OCI-LY1 (cell line): ENCODE measurements around the gene EMILIN1.

ENCODE experiments used
- H2AFZ ChIP-seq: fragments of 200-600 bp; sonication (generic), shearing (Covaris generic); 2 replicates; pipeline ENCODE4 v1.6.0; 2014; ENCODE audit warnings: antibody characterized with exemption, mild to moderate bottlenecking, low read length
- H3F3A ChIP-seq: fragments of 200-600 bp; sonication (generic), shearing (Covaris generic); 2 replicates; pipeline ENCODE4 v1.6.0; 2014; ENCODE audit warnings: mild to moderate bottlenecking, antibody characterized with exemption, low read length, moderate library complexity; ENCODE audit not compliant: insufficient read depth
- H3K27ac ChIP-seq: fragments of 200-600 bp; sonication (generic); 2 replicates; pipeline ENCODE4 v1.5.1; 2014; ENCODE audit warnings: low read length, mixed run types, mild to moderate bottlenecking, low read depth; ENCODE audit not compliant: poor library complexity, severe bottlenecking
- H3K27me3 ChIP-seq: fragments of 200-600 bp; sonication (generic); 2 replicates; pipeline ENCODE4 v1.6.0; 2014; ENCODE audit warnings: antibody characterized with exemption, mild to moderate bottlenecking, low read length, moderate library complexity; ENCODE audit not compliant: insufficient read depth
- H3K36me3 ChIP-seq: fragments of 200-600 bp; sonication (generic); 2 replicates; pipeline ENCODE4 v1.6.1; 2014; ENCODE audit warnings: mild to moderate bottlenecking, antibody characterized with exemption, low read length, moderate library complexity, mixed read lengths; ENCODE audit not compliant: insufficient read depth
- H3K4me1 ChIP-seq: fragments of 200-600 bp; sonication (generic); 2 replicates; pipeline ENCODE4 v1.5.1; 2014; ENCODE audit warnings: mild to moderate bottlenecking, low read length, moderate library complexity; ENCODE audit not compliant: insufficient read depth, severe bottlenecking
- H3K4me2 ChIP-seq: fragments of 200-600 bp; sonication (generic), shearing (Covaris generic); 2 replicates; pipeline ENCODE4 v1.6.1; 2014; ENCODE audit warnings: low read length
- H3K4me3 ChIP-seq: fragments of 200-600 bp; sonication (generic); 2 replicates; pipeline ENCODE4 v1.5.1; 2014; ENCODE audit warnings: low read length, low read depth, mild to moderate bottlenecking, mixed read lengths; ENCODE audit not compliant: poor library complexity, severe bottlenecking
- H3K79me2 ChIP-seq: fragments of 200-600 bp; shearing (Covaris generic); 2 replicates; pipeline ENCODE4 v1.6.1; 2016; ENCODE audit warnings: mixed run types, low read length, mixed read lengths; ENCODE audit not compliant: insufficient read depth
- H3K9ac ChIP-seq: fragments of 200-600 bp; sonication (generic), shearing (Covaris generic); 2 replicates; pipeline ENCODE4 v1.6.1; 2014; ENCODE audit warnings: mild to moderate bottlenecking, low read length, mixed read lengths
- H3K9me2 ChIP-seq: fragments of 200-600 bp; sonication (generic), shearing (Covaris generic); 2 replicates; pipeline ENCODE4 v1.6.1; 2014; ENCODE audit warnings: low read depth, mild to moderate bottlenecking, low read length, mixed read lengths
- H3K9me3 ChIP-seq: fragments of 200-600 bp; shearing (Covaris generic); 2 replicates; pipeline ENCODE4 v1.6.1; 2014; ENCODE audit warnings: low read length, mixed read lengths
- H4K20me1 ChIP-seq: fragments of 200-600 bp; sonication (generic), shearing (Covaris generic); 2 replicates; pipeline ENCODE4 v1.6.0; 2016; ENCODE audit warnings: mild to moderate bottlenecking, low read length; ENCODE audit not compliant: insufficient read depth
- CTCF ChIP-seq: fragments of 200-600 bp; sonication (generic), shearing (Covaris generic); IDR thresholded peaks from 2 replicates; pipeline ENCODE4 v1.5.1; 2017; ENCODE audit warnings: mild to moderate bottlenecking, antibody characterized with exemption, low read length, moderate library complexity, mixed read lengths
- EZH2 ChIP-seq: fragments of 200-600 bp; sonication (generic), shearing (Covaris generic); IDR thresholded peaks from 2 replicates; pipeline ENCODE4 v1.8.0; 2017; ENCODE audit warnings: borderline replicate concordance, mixed run types, mild to moderate bottlenecking, antibody characterized with exemption, low read length, moderate library complexity, mixed read lengths

Gene EMILIN1

GRCh38 chr2:27081984-27082772 is 3.8 kb downstream of the EMILIN1 start:
- Histone ChIP-seq H4K20me1 (no peaks in the 10 kb centered on the region), H3K4me3 (no peak overlapping the region)

GRCh38 chr2:27082773-27083409 is 4.5 kb downstream of the EMILIN1 start:
- H2AFZ ChIP-seq: no peak overlapping the region
- peaks cover 26% of the 10 kb centered on the region for H3K4me1 ChIP-seq
- no peak overlapping the region for H3K4me3 ChIP-seq
- H3K36me3 ChIP-seq: no peaks in the 10 kb centered on the region
- peaks cover 11% of the 10 kb centered on the region; the same call in 1 of the 2 replicates for H3K27me3 ChIP-seq
- no peaks in the 10 kb centered on the region for H3K79me2 ChIP-seq
- no peak overlapping the region for H3K9ac ChIP-seq
- H3F3A ChIP-seq: no peaks in the 10 kb centered on the region
- no peak overlapping the region for H3K4me2 ChIP-seq
- no peaks in the 10 kb centered on the region for H3K9me3 ChIP-seq
- no peaks in the 10 kb centered on the region for H4K20me1 ChIP-seq
- TF ChIP-seq EZH2: no peak
- no peak overlapping the region for H3K27ac ChIP-seq
- no peaks in the 10 kb centered on the region for H3K9me2 ChIP-seq

More at GRCh38 chr2:27081984-27082772, 3.8 kb downstream of the EMILIN1 start:
- no peaks in the 10 kb centered on the region for H3F3A ChIP-seq
- H3K27ac ChIP-seq: peak overlapping the region; percentile 18
- no peaks in the 10 kb centered on the region for H3K79me2 ChIP-seq
- peaks cover 29% of the 10 kb centered on the region for H3K4me1 ChIP-seq
- no peaks in the 10 kb centered on the region for H3K9me3 ChIP-seq
- H3K27me3 ChIP-seq: peaks cover 11% of the 10 kb centered on the region; the same call in 1 of the 2 replicates
- H3K9me2 ChIP-seq: no peaks in the 10 kb centered on the region
- TF ChIP-seq EZH2: no peak
- no peak for TF ChIP-seq CTCF
- H3K4me2 ChIP-seq: peak overlapping the region; percentile 58
- peak overlapping the region; percentile 26; the same call in 1 of the 2 replicates for H3K9ac ChIP-seq
- no peaks in the 10 kb centered on the region for H3K36me3 ChIP-seq
- H2AFZ ChIP-seq: no peak overlapping the region

DNA sequence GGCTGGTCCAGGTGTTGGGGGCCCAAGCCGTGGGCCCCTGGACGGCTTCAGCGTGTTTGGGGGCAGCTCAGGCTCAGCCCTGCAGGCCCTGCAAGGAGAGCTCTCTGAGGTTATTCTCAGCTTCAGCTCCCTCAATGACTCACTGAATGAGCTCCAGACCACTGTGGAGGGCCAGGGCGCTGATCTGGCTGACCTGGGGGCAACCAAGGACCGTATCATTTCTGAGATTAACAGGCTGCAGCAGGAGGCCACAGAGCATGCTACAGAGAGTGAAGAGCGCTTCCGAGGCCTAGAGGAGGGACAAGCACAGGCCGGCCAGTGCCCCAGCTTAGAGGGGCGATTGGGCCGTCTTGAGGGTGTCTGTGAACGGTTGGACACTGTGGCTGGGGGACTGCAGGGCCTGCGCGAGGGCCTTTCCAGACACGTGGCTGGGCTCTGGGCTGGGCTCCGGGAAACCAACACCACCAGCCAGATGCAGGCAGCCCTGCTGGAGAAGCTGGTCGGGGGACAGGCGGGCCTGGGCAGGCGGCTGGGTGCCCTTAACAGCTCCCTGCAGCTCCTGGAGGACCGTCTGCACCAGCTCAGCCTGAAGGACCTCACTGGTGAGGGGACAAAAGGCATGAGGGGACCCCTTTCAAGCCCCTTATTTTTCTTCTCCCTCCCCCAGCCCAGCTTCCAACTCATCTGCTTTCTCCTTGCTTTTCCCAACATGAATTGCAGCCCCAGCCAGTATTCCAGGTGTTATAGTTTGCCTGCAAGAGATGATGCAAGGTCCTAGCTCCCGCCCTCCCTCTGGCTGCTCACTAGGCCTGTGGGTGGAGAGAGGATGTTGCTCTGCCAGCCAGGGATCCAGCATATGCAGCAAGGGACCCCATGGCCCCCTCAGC is 5.2 kb downstream of the EMILIN1 start:
- H4K20me1 ChIP-seq: no peaks in the 10 kb centered on the region
- peaks cover 11% of the 10 kb centered on the region; the same call in 1 of the 2 replicates for H3K27me3 ChIP-seq
- no peak overlapping the region for H2AFZ ChIP-seq
- no peak overlapping the region for H3K9ac ChIP-seq
- no peak overlapping the region for H3K4me2 ChIP-seq
- TF ChIP-seq CTCF (no peak), EZH2 (no peak)
- H3K9me2 ChIP-seq: no peaks in the 10 kb centered on the region
- H3K9me3 ChIP-seq: no peaks in the 10 kb centered on the region
- H3K79me2 ChIP-seq: no peaks in the 10 kb centered on the region
- H3K4me1 ChIP-seq: peaks cover 26% of the 10 kb centered on the region
- H3K27ac ChIP-seq: no peak overlapping the region
- no peaks in the 10 kb centered on the region for H3K36me3 ChIP-seq
- H3F3A ChIP-seq: no peaks in the 10 kb centered on the region
- H3K4me3 ChIP-seq: no peak overlapping the region
